HG03354 (cell line): ENCODE data around the gene APBB1IP.
A peak's percentile ranks its signal among the peaks of the same experiment; 100 is the strongest.
"Not testable (repeated sequence)": the region's sequence is repeated elsewhere in the genome, so short reads cannot be mapped to it uniquely, and the experiment has no call there.

ENCODE experiments used
- ATAC-seq: cut with Tn5 transposase; IDR thresholded peaks from one replicate; pipeline ENCODE4 v1.9.1; 2021; ENCODE audit warnings: mild to moderate bottlenecking; ENCODE audit not compliant: unreplicated experiment, poor library complexity, severe bottlenecking

Gene APBB1IP

GRCh38 chr10:26540601-26541000, 102.5 kb downstream of the APBB1IP start:
- ATAC-seq = peak; percentile 77

- ATAC-seq = peak; percentile 72
Observed at GRCh38 chr10:26543567-26544306, 105.6 kb downstream of the APBB1IP start.

- no peak for ATAC-seq
Observed at GRCh38 chr10:26544932-26545331, 106.8 kb downstream of the APBB1IP start.

GRCh38 chr10:26550774-26551526, 112.8 kb downstream of the APBB1IP start:
- ATAC-seq = no peak

- no peak for ATAC-seq
Observed at GRCh38 chr10:26554246-26554645, 116.1 kb downstream of the APBB1IP start.

GRCh38 chr10:26555719-26556368, 117.7 kb downstream of the APBB1IP start:
- no peak for ATAC-seq

GRCh38 chr10:26556748-26557640, 118.9 kb downstream of the APBB1IP start:
- no peak for ATAC-seq

- ATAC-seq = no peak
Observed at GRCh38 chr10:26557641-26558014, 119.5 kb downstream of the APBB1IP start.

GRCh38 chr10:26566525-26567350, 128.6 kb downstream of the APBB1IP start:
- ATAC-seq = no peak

- no peak for ATAC-seq
Observed at GRCh38 chr10:26567351-26567721, 129.2 kb downstream of the APBB1IP start.

- ATAC-seq = no peak
Observed at GRCh38 chr10:26571655-26572054, 133.5 kb downstream of the APBB1IP start.

GRCh38 chr10:26573674-26574073, 135.5 kb downstream of the APBB1IP start:
- ATAC-seq = no peak

- ATAC-seq = peak; percentile 90
Observed at GRCh38 chr10:26574783-26575182, 136.6 kb downstream of the APBB1IP start.

GRCh38 chr10:26578371-26578770, 140.2 kb downstream of the APBB1IP start:
- not testable (repeated sequence) for ATAC-seq

GRCh38 chr10:26579256-26580063, 141.3 kb downstream of the APBB1IP start:
- no peak for ATAC-seq

GRCh38 chr10:26586211-26586610, 148.1 kb downstream of the APBB1IP start:
- no peak for ATAC-seq

- ATAC-seq = no peak
Observed at GRCh38 chr10:26588611-26589010, 150.5 kb downstream of the APBB1IP start.

- ATAC-seq = not testable (repeated sequence)
Observed at GRCh38 chr10:26589813-26590212, 151.7 kb downstream of the APBB1IP start.
